Measurements from ENCODE around the gene NSG1.

NSG1 gene

GRCh38 chr4:4405358-4405962 lies 18.6 kb downstream of the NSG1 start:
- in situ Hi-C loops (cut with MboI; ENCODE audit: low sequenced_read_pairs, unreplicated experiment) = no loop called here
- DNase-seq (ENCODE audit: low spot score) = no peak
- TF ChIP-seq CTCF (IDR thresholded peaks at IDR 0.05; ENCODE audit: borderline replicate concordance, control extremely low read depth, extremely low read depth, insufficient read depth, missing control alignments) = no peak

GRCh38 chr4:4406455-4407298 lies 19.8 kb downstream of the NSG1 start:
- in situ Hi-C loops (cut with MboI; ENCODE audit: low sequenced_read_pairs, unreplicated experiment) = no loop called here
- DNase-seq (ENCODE audit: low spot score) = no peak
- TF ChIP-seq CTCF (IDR thresholded peaks at IDR 0.05; ENCODE audit: borderline replicate concordance, control extremely low read depth, extremely low read depth, insufficient read depth, missing control alignments) = no peak

GRCh38 chr4:4407299-4408131 lies 20.6 kb downstream of the NSG1 start:
- in situ Hi-C loops (cut with MboI; ENCODE audit: low sequenced_read_pairs, unreplicated experiment) = no loop called here
- no peak for DNase-seq (ENCODE audit: low spot score)
- no peak for TF ChIP-seq CTCF (IDR thresholded peaks at IDR 0.05; ENCODE audit: borderline replicate concordance, control extremely low read depth, extremely low read depth, insufficient read depth, missing control alignments)

GRCh38 chr4:4408132-4408523 lies 21.2 kb downstream of the NSG1 start:
- no peak for TF ChIP-seq CTCF (IDR thresholded peaks at IDR 0.05; ENCODE audit: borderline replicate concordance, control extremely low read depth, extremely low read depth, insufficient read depth, missing control alignments)
- DNase-seq (ENCODE audit: low spot score) = no peak
- in situ Hi-C loops (cut with MboI; ENCODE audit: low sequenced_read_pairs, unreplicated experiment) = no loop called here

- in situ Hi-C loops (cut with MboI; ENCODE audit: low sequenced_read_pairs, unreplicated experiment) = no loop called here
- TF ChIP-seq CTCF (IDR thresholded peaks at IDR 0.05; ENCODE audit: borderline replicate concordance, control extremely low read depth, extremely low read depth, insufficient read depth, missing control alignments) = no peak
- no peak for DNase-seq (ENCODE audit: low spot score)
Observed at GRCh38 chr4:4408576-4409335, 21.9 kb downstream of the NSG1 start.
